Measurements from ENCODE around the gene NSUN7.

The NSUN7 gene

DNA sequence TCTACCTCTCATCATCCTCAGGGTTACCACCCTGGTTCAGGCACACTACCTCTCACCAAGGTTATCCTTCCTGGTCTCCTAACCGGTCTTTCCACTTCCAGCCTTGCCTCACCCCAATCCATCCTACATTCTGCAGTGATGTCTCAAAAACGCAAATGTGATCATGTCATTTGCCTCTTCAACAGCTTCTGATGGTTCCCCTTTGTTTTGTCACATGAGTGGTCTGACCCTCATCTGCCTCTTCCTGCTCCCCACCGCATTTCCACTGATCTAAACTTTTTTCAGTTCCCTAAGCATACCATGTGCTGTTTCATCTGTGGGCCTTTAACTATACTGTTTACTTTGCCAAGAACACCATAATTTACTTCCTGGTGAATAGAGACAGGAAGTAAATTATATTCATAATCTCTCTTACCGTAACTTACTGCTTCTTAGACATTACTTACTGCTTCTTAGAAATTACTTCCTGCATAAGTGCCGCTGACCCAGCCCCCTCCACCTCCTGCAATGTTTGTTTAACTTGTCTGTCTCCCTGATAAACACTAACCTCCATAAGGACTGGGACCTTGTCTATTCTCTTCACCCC is 27.1 kb upstream of the NSUN7 start:
- TF ChIP-seq, protein P1, sequence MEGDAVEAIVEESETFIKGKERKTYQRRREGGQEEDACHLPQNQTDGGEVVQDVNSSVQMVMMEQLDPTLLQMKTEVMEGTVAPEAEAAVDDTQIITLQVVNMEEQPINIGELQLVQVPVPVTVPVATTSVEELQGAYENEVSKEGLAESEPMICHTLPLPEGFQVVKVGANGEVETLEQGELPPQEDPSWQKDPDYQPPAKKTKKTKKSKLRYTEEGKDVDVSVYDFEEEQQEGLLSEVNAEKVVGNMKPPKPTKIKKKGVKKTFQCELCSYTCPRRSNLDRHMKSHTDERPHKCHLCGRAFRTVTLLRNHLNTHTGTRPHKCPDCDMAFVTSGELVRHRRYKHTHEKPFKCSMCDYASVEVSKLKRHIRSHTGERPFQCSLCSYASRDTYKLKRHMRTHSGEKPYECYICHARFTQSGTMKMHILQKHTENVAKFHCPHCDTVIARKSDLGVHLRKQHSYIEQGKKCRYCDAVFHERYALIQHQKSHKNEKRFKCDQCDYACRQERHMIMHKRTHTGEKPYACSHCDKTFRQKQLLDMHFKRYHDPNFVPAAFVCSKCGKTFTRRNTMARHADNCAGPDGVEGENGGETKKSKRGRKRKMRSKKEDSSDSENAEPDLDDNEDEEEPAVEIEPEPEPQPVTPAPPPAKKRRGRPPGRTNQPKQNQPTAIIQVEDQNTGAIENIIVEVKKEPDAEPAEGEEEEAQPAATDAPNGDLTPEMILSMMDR (IDR thresholded peaks at IDR 0.05; ENCODE audit: low read depth, low read length): no peak
- no peak for DNase-seq

GRCh38 chr4:40723728-40724127 is 26.0 kb upstream of the NSUN7 start:
- Histone ChIP-seq H3K36me3 (no peaks in the 10 kb centered on the region), H3K4me3 (ENCODE audit: low read depth, low read length) (no peak overlapping the region), H3K9me3 (no peaks in the 10 kb centered on the region), H3K4me1 (no peaks in the 10 kb centered on the region), H3K27me3 (peaks cover 18% of the 10 kb centered on the region)
- TF ChIP-seq, protein P1 (IDR thresholded peaks at IDR 0.05; ENCODE audit: low read depth, low read length): no peak
- DNase-seq: no peak

More for the DNA sequence above, 27.1 kb upstream of the NSUN7 start:
- Histone ChIP-seq H3K4me1 (no peaks in the 10 kb centered on the region), H3K9me3 (no peaks in the 10 kb centered on the region), H3K36me3 (no peaks in the 10 kb centered on the region), H3K4me3 (ENCODE audit: low read depth, low read length) (no peak overlapping the region), H3K27me3 (peaks cover 14% of the 10 kb centered on the region)

GRCh38 chr4:40728333-40728732 is 21.4 kb upstream of the NSUN7 start:
- H3K36me3 ChIP-seq: no peaks in the 10 kb centered on the region
- DNase-seq: no peak
- H3K9me3 ChIP-seq: no peaks in the 10 kb centered on the region
- TF ChIP-seq, protein P1 (IDR thresholded peaks at IDR 0.05; ENCODE audit: low read depth, low read length): no peak
- H3K27me3 ChIP-seq: peaks cover 7% of the 10 kb centered on the region; the same call in 1 of the 2 replicates
- H3K4me1 ChIP-seq: peaks cover 2% of the 10 kb centered on the region; the same call in 1 of the 2 replicates
- no peak overlapping the region for H3K4me3 ChIP-seq (ENCODE audit: low read depth, low read length)

- no peak for DNase-seq
- peaks cover 2% of the 10 kb centered on the region; the same call in 1 of the 2 replicates for H3K4me1 ChIP-seq
- no peaks in the 10 kb centered on the region for H3K36me3 ChIP-seq
- H3K27me3 ChIP-seq: peaks cover 7% of the 10 kb centered on the region; the same call in 1 of the 2 replicates
- H3K9me3 ChIP-seq: no peaks in the 10 kb centered on the region
- TF ChIP-seq, protein P1 (IDR thresholded peaks at IDR 0.05; ENCODE audit: low read depth, low read length): no peak
- no peak overlapping the region for H3K4me3 ChIP-seq (ENCODE audit: low read depth, low read length)
These were observed 20.2 kb upstream of the NSUN7 start for GRCh38 chr4:40729555-40729954.

DNA sequence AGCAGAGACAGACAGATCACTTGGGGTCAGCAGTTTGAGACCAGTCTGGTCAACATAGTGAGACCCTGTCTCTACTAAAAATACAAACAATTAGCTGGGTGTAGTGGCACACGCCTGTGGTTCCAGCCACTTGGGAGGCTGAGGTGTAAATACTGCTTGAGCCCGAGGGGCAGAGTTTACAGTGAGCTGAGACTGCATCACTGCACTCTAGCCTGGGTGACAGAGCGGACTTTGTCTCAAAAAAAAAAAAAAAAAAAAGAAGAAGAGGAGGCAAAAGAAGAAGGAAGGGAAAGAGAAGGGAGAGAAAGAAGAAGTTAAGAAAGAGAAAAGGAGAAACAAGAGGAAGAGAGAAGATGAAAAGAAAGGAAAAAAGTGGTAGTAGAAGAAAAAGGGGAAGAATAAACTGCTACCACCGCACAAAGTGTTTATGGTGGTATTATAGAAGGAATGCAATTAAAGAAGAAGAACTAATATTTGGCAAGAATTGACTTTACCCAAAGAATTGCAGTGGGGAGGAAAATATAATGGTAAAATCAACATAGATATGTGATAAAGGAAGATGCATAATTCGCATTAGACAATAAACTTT is 19.6 kb upstream of the NSUN7 start:
- H3K27me3 ChIP-seq: peaks cover 7% of the 10 kb centered on the region; the same call in 1 of the 2 replicates
- no peaks in the 10 kb centered on the region for H3K36me3 ChIP-seq
- no peak for DNase-seq
- H3K9me3 ChIP-seq: no peaks in the 10 kb centered on the region
- H3K4me3 ChIP-seq (ENCODE audit: low read depth, low read length): no peak overlapping the region
- TF ChIP-seq, protein P1 (IDR thresholded peaks at IDR 0.05; ENCODE audit: low read depth, low read length): no peak
- H3K4me1 ChIP-seq: peaks cover 2% of the 10 kb centered on the region; the same call in 1 of the 2 replicates

GRCh38 chr4:40731361-40731760 is 18.4 kb upstream of the NSUN7 start:
- peaks cover 7% of the 10 kb centered on the region; the same call in 1 of the 2 replicates for H3K27me3 ChIP-seq
- TF ChIP-seq, protein P1 (IDR thresholded peaks at IDR 0.05; ENCODE audit: low read depth, low read length): no peak
- H3K4me1 ChIP-seq: peaks cover 2% of the 10 kb centered on the region; the same call in 1 of the 2 replicates
- no peaks in the 10 kb centered on the region for H3K9me3 ChIP-seq
- DNase-seq: no peak
- H3K4me3 ChIP-seq (ENCODE audit: low read depth, low read length): no peak overlapping the region
- no peaks in the 10 kb centered on the region for H3K36me3 ChIP-seq
